K562 (cell line): Measurements from ENCODE around the gene GPR135. TPM values are rescaled to one million over a fixed set of nuclear protein-coding genes. Genes with fewer than 3 reads are reported as not detected.

Source experiments
- BCOR ChIP-seq: fragments of 450-650 bp; IDR thresholded peaks from 2 replicates; pipeline ENCODE4 v1.6.1; 2016
- EGR1 ChIP-seq: fragments of 450-650 bp; conservative IDR thresholded peaks from 2 replicates; pipeline ENCODE4 v1.6.1; 2017; ENCODE audit warnings: mild to moderate bottlenecking
- GTF2A2 ChIP-seq: IDR thresholded peaks from 2 replicates; pipeline ENCODE4 v1.6.1; 2016; ENCODE audit warnings: mild to moderate bottlenecking, missing genetic modification characterization, missing compliant biosample characterization
- HDAC6 ChIP-seq: IDR thresholded peaks from 2 replicates; pipeline ENCODE4 v1.6.1; 2012; ENCODE audit warnings: low read depth, mild to moderate bottlenecking, control low read depth, inconsistent platforms, low read length, moderate library complexity
- MAFK ChIP-seq: IDR thresholded peaks from 2 replicates; pipeline ENCODE4 v1.6.1; 2011; ENCODE audit warnings: low read length, improper control_type of control experiment
- MEF2A ChIP-seq: IDR thresholded peaks from 2 replicates; pipeline ENCODE4 v1.6.1; 2011; ENCODE audit warnings: low read depth, mild to moderate bottlenecking, low read length, moderate library complexity; ENCODE audit not compliant: control insufficient read depth
- POLR3A ChIP-seq: IDR thresholded peaks from 2 replicates; pipeline ENCODE4 v1.6.1; 2011; ENCODE audit warnings: borderline replicate concordance, mild to moderate bottlenecking, moderate library complexity; ENCODE audit not compliant: insufficient read length, insufficient read depth; ENCODE audit errors: extremely low read depth
- SMARCA5 ChIP-seq: fragments of 450-650 bp; IDR thresholded peaks from 2 replicates; pipeline ENCODE4 v1.6.1; 2016
- TARDBP ChIP-seq: fragments of 450-650 bp; IDR thresholded peaks from 2 replicates; pipeline ENCODE4 v1.6.1; 2016
- XRCC3 ChIP-seq: fragments of 450-650 bp; IDR thresholded peaks from 2 replicates; pipeline ENCODE4 v1.6.1; 2017; ENCODE audit warnings: mild to moderate bottlenecking, moderate library complexity
- YY1 ChIP-seq, 3 experiments: IDR thresholded peaks; 2 replicates each; pipeline ENCODE4 v1.6.1; 2011; ENCODE audit warnings: low read length in 2 of 3, mild to moderate bottlenecking in 2 of 3, moderate library complexity in 2 of 3, borderline replicate concordance in 1 of 3, control low read depth in 1 of 3, low read depth in 1 of 3; ENCODE audit not compliant: insufficient read depth in 3 of 3, insufficient replicate concordance in 2 of 3, control insufficient read depth in 1 of 3, insufficient read length in 1 of 3; ENCODE audit errors: extremely low read depth in 1 of 3
- polyA plus RNA-seq, 8 experiments: library from polyadenylated mRNA; depleted of rRNA in 4 of 8; stranded (reverse) in 5 of 8; unstranded in 3 of 8; fragments of >200 nt; fragmentation: Nextera tagmentation in 2 of 8; fragmentation: Illumina TruSeq in 1 of 8; extraction: Ambion mirVana in 2 of 8; extraction: Trizol in 1 of 8; gene quantifications; 2 replicates each; pipeline versions ENCODE4 v1.2.1 to v1.2.3, GENCODE V29; 2011 to 2014; ENCODE audit warnings: inconsistent platforms in 1 of 8, missing spikeins in 1 of 8
- total RNA-seq, 7 experiments: library from RNA; depleted of rRNA in 6 of 7; stranded (reverse); fragments of >200 nt in 6 of 7; fragmentation: Illumina TruSeq in 2 of 7; extraction: Trizol in 2 of 7; gene quantifications; 2 replicates each; pipeline versions ENCODE4 v1.2.1 to v1.2.3, GENCODE V29; 2011 to 2021; ENCODE audit warnings: low replicate concordance in 1 of 7
- TF ChIP-seq, protein P1 (sequence below): fragments of 250-450 bp; sonication (Bioruptor Pico); IDR thresholded peaks from 2 replicates; pipeline ENCODE4 v1.4.0; 2020
- TF ChIP-seq, protein P2 (sequence below): sonication (generic); formaldehyde crosslinking; IDR thresholded peaks from 2 replicates; pipeline ENCODE4 v1.8.0; 2022; ENCODE audit warnings: mild to moderate bottlenecking, missing genetic modification reagents
- TF ChIP-seq, protein P3 (sequence below): fragments of 250-450 bp; sonication (Bioruptor Pico); IDR thresholded peaks from 2 replicates; pipeline ENCODE4 v1.5.0; 2021

GPR135 gene
- total and polyA plus RNA-seq, 9 of the 15 experiments (the other 6 are each of a cell fraction or from before 2014, with no cell fraction given): 0.06 to 1.6 (median 1.0) TPM

GRCh38 chr14:59482541-59483331 lies 17.6 kb upstream of the GPR135 start (continued):
- TF ChIP-seq, protein P1, sequence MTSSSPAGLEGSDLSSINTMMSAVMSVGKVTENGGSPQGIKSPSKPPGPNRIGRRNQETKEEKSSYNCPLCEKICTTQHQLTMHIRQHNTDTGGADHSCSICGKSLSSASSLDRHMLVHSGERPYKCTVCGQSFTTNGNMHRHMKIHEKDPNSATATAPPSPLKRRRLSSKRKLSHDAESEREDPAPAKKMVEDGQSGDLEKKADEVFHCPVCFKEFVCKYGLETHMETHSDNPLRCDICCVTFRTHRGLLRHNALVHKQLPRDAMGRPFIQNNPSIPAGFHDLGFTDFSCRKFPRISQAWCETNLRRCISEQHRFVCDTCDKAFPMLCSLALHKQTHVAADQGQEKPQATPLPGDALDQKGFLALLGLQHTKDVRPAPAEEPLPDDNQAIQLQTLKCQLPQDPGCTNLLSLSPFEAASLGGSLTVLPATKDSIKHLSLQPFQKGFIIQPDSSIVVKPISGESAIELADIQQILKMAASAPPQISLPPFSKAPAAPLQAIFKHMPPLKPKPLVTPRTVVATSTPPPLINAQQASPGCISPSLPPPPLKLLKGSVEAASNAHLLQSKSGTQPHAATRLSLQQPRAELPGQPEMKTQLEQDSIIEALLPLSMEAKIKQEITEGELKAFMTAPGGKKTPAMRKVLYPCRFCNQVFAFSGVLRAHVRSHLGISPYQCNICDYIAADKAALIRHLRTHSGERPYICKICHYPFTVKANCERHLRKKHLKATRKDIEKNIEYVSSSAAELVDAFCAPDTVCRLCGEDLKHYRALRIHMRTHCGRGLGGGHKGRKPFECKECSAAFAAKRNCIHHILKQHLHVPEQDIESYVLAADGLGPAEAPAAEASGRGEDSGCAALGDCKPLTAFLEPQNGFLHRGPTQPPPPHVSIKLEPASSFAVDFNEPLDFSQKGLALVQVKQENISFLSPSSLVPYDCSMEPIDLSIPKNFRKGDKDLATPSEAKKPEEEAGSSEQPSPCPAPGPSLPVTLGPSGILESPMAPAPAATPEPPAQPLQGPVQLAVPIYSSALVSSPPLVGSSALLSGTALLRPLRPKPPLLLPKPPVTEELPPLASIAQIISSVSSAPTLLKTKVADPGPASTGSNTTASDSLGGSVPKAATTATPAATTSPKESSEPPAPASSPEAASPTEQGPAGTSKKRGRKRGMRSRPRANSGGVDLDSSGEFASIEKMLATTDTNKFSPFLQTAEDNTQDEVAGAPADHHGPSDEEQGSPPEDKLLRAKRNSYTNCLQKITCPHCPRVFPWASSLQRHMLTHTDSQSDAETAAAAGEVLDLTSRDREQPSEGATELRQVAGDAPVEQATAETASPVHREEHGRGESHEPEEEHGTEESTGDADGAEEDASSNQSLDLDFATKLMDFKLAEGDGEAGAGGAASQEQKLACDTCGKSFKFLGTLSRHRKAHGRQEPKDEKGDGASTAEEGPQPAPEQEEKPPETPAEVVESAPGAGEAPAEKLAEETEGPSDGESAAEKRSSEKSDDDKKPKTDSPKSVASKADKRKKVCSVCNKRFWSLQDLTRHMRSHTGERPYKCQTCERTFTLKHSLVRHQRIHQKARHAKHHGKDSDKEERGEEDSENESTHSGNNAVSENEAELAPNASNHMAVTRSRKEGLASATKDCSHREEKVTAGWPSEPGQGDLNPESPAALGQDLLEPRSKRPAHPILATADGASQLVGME (CRISPR knock-in tag): no peak
- TF ChIP-seq MAFK: peak; percentile 54; the same call in 1 of the 2 replicates
- no peak for TF ChIP-seq XRCC3
- no peak for TF ChIP-seq EGR1
- peak; percentile 66; the same call in 1 of the 2 replicates for TF ChIP-seq BCOR
- TF ChIP-seq MEF2A: no peak
- TF ChIP-seq, protein P2, sequence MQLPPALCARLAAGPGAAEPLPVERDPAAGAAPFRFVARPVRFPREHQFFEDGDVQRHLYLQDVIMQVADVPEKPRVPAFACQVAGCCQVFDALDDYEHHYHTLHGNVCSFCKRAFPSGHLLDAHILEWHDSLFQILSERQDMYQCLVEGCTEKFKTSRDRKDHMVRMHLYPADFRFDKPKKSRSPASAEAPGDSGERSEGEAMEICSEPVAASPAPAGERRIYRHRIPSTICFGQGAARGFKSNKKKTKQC (CRISPR knock-in tag): no peak
- TF ChIP-seq POLR3A: no peak
- no peak for TF ChIP-seq HDAC6
- TF ChIP-seq, protein P3, sequence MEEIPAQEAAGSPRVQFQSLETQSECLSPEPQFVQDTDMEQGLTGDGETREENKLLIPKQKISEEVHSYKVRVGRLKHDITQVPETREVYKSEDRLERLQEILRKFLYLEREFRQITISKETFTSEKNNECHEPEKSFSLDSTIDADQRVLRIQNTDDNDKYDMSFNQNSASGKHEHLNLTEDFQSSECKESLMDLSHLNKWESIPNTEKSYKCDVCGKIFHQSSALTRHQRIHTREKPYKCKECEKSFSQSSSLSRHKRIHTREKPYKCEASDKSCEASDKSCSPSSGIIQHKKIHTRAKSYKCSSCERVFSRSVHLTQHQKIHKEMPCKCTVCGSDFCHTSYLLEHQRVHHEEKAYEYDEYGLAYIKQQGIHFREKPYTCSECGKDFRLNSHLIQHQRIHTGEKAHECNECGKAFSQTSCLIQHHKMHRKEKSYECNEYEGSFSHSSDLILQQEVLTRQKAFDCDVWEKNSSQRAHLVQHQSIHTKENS (CRISPR knock-in tag): no peak
- TF ChIP-seq TARDBP: no peak
- no peak for TF ChIP-seq GTF2A2
- TF ChIP-seq SMARCA5: no peak
- no peak for TF ChIP-seq YY1 (IDR thresholded peaks at IDR 0.05; ENCODE audit: borderline replicate concordance in 1 of 3, control insufficient read depth in 1 of 3, extremely low read depth in 1 of 3, insufficient read depth in 3 of 3, insufficient read length in 1 of 3, insufficient replicate concordance in 2 of 3, low read depth in 1 of 3, low read length in 2 of 3)
- TF ChIP-seq, all 486 proteins: peak for 13
